Aorta (tissue), 5 donors: ENCODE measurements around the gene FAM200C. TPM values are rescaled to one million over a fixed set of nuclear protein-coding genes. Genes with fewer than 3 reads are reported as not detected.

ENCODE experiments used
- ATAC-seq: fragments of 200-7000 bp; cut with Tn5 transposase; one replicate; pipeline ENCODE4 v1.9.1; 2022; ENCODE audit warnings: moderate library complexity; ENCODE audit not compliant: low FRiP score
- DNase-seq, 2 donors: peaks; one replicate each; pipeline ENCODE4 v3.0.0-alpha.2; 2020
- H3K27ac ChIP-seq, 2 donors: one replicate each; pipeline ENCODE4 v1.5.1; 2013; ENCODE audit warnings: low read length in 2 of 2, mild to moderate bottlenecking in 2 of 2, moderate library complexity in 2 of 2, control low read depth in 1 of 2, inconsistent platforms in 1 of 2, low read depth in 1 of 2
- H3K27me3 ChIP-seq, 2 donors: one replicate each; pipeline ENCODE4 v1.6.1; 2013; ENCODE audit warnings: control low read depth in 1 of 2, low read length in 1 of 2, mild to moderate bottlenecking in 1 of 2, moderate library complexity in 1 of 2; ENCODE audit not compliant: insufficient read depth in 2 of 2, control insufficient read depth in 1 of 2
- H3K36me3 ChIP-seq, 2 donors: one replicate each; pipeline ENCODE4 v1.6.1; 2013; ENCODE audit warnings: control low read depth in 1 of 2, low read length in 1 of 2, mild to moderate bottlenecking in 1 of 2; ENCODE audit not compliant: insufficient read depth in 2 of 2, control insufficient read depth in 1 of 2
- H3K4me1 ChIP-seq, 2 donors: one replicate each; pipeline ENCODE4 v1.6.1; 2013; ENCODE audit warnings: low read length in 2 of 2, control low read depth in 1 of 2, mild to moderate bottlenecking in 1 of 2, moderate library complexity in 1 of 2; ENCODE audit not compliant: insufficient read depth in 2 of 2, control insufficient read depth in 1 of 2
- H3K4me3 ChIP-seq, 2 donors: one replicate each; pipeline ENCODE4 v1.5.1; 2013; ENCODE audit warnings: low read length in 2 of 2, control low read depth in 1 of 2, mild to moderate bottlenecking in 1 of 2
- H3K9me3 ChIP-seq: one replicate; pipeline ENCODE4 v1.6.1; 2013; ENCODE audit warnings: mild to moderate bottlenecking, low read length; ENCODE audit not compliant: control insufficient read depth
- WGBS, 2 donors: extraction: QIAGEN DNeasy Blood & Tissue Kit; methylation state at CpG; one replicate each; pipeline ENCODE4 v1.1.7; 2013; 5-methylcytosine and 5-hydroxymethylcytosine counted together
- intact Hi-C, 2 donors: fragments of 100-400 bp; cut with DNase I; formaldehyde crosslinking; loops; one replicate each; pipeline versions ENCODE4 v1.14.2 to v1.15.0; 2022
- polyA plus RNA-seq, 2 donors: library from polyadenylated mRNA; stranded (reverse); fragments of 200-250 nt; gene quantifications; one replicate each; pipeline ENCODE4 v1.2.3, GENCODE V29; 2013
- total RNA-seq, 2 donors: library from RNA; stranded (reverse); fragmentation: NEBNext Ultra II Directional; extraction: Animal tissue kit (Norgen Biotek cat#: 25700); gene quantifications; one replicate each; pipeline ENCODE4 v1.2.1, GENCODE V29; 2021
- donor health status: healthy with polysubstance abuse.
- donor health status: Bipolar disorder and iron deficiency.
- donor health status: DM: no; HTN: no; CAD: no.
- donor health status: DM: no; HTN: no; CAD: no.
- donor health status: DM: yes; HTN: yes; CAD: no.

The FAM200C gene
- total and polyA plus RNA-seq, 4 donors: 3.5 to 8.2 (median 5.7) TPM

DNA sequence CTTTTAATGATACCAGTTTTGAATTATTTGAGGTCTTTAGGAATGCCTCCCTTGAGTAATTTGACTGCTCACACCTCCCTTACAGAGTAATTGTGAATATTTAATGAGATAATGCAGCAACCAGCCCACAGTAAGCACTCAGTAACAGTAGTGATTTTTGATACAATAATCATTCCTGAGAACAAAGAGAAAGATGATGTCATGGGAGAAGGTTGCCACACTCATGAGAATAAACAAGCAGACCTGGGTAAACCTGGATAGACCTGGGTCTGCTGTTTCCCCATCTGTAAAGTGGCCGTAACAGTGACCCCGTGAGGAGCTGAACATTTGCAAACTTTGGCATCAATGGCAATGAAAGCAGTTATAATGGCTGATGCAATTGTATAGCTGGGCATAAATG lies 33.6 kb downstream of the FAM200C start:
- no peak overlapping the region for H3K4me3 ChIP-seq
- WGBS, 2 donors: 77 to 93% methylated on average over 2 of the region's 2 CpGs

DNA sequence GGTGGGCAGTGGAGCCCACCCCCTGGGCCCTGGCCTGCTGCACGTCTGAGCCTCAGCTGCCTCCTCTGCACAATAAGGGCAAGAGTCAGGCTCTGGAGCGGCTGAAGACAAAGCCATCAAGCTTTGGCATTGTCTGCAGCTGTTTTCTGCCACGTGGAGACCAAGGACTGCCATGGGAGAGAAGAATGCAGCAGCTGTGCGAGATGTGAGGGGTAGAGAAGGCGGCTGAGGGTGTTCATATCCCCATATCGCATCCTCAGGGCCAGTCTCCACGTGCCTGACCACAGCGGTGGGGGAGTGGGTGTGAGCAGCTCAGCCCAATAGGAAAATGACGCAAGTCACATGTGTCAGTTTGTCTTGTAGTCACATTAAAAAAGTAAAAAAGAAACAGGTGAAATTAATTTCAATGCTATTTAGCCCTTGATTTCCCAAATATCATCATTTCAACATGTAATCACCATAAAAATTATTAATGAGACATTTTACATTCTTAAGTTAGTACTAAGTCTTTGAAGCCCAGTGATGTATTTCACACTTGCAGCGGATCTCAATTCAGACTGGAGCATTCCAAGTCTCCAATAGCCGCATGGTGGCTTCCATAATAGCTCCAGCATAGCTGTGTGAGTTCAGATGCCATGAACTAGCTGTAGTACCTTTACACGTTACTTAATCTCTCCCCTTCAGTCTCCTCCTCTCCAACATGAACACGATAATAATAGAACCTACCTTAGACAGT lies 36.0 kb downstream of the FAM200C start:
- no peak for DNase-seq
- intact Hi-C loops: loop anchor here in 1 of 2 donors (5.0 kb wide), 1 partner anchor 33 kb away; no protein-coding TSS in a partner anchor
- no peak for ATAC-seq
- no peaks in the 10 kb centered on the region for H3K9me3 ChIP-seq
- WGBS, 2 donors: 47 to 58% methylated on average over 13 of the region's 13 CpGs
- no peaks in the 10 kb centered on the region for H3K36me3 ChIP-seq
- peaks cover 0 to 10% of the 10 kb centered on the region in 2 donors for H3K4me1 ChIP-seq
- H3K27me3 ChIP-seq: no peaks in the 10 kb centered on the region
- H3K27ac ChIP-seq: peak overlapping the region in 1 of 2 donors; percentile 6
- H3K4me3 ChIP-seq: no peak overlapping the region

More for the DNA sequence above, 33.6 kb downstream of the FAM200C start:
- Histone ChIP-seq H3K36me3 (no peaks in the 10 kb centered on the region), H3K4me1 (no peaks in the 10 kb centered on the region), H3K9me3 (no peaks in the 10 kb centered on the region), H3K27me3 (no peaks in the 10 kb centered on the region), H3K27ac (no peak overlapping the region)
- ATAC-seq: no peak
- intact Hi-C loops: no loop called here
- DNase-seq: no peak

DNA sequence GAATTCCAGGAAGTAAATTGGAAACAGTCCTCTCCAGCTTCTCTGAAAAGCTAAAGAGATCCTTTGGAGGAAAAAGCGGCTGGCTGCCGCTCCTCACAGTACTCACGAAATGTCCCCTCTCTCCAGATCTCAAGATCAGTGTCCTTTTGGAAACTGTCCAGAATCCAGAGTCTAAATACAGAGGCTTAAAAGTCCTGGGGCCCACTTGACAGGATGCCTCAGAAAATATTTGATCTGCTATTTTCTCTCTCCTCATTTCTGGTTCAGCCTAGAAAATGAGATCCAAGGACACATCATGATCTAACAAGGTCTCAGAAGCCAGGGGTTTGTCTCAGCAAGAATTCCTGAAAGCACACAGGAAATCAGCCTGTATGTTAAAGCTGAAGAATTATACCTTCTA lies 36.6 kb downstream of the FAM200C start:
- Histone ChIP-seq H3K9me3 (no peaks in the 10 kb centered on the region), H3K27me3 (no peaks in the 10 kb centered on the region), H3K4me3 (no peak overlapping the region), H3K27ac (peak overlapping the region; percentile 6 to 73), H3K36me3 (no peaks in the 10 kb centered on the region), H3K4me1 (peaks cover 1 to 10% of the 10 kb centered on the region in 2 donors)
- ATAC-seq (no peak), DNase-seq (no peak)
- WGBS, 2 donors: 9 to 17% methylated on average over 3 of the region's 3 CpGs
- intact Hi-C loops: loop anchor here in 1 of 2 donors (5.0 kb wide), 1 partner anchor 34 kb away; no protein-coding TSS in a partner anchor

DNA sequence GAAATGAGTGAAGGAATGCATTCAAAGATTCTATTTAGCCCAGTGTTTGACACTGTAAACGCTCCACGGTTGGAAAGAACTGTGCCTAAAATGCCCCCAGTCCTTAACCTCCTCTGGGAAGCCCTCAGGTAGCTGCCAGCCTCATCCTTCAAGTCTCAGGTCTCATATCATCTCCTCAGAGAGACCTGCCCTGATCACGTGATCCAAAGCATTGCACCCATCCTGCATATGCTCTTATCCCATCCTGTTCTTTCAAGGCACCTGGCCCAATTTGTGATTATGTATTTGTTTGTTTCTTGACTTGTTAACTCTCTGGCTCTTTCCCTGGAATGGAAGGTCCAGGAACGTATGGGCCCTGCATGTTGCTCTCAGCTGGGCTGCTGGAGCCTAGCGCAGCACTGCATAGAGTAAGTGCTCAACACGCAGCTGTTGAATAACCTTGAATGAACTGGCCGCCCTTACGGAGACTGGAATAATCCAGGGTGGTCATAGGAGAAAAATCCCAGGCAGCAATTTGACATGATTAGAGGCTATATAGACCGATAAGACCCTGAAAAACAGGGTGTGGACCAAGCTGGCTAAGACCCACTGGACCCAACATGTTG lies 38.1 kb downstream of the FAM200C start:
- ATAC-seq (no peak), DNase-seq (no peak)
- peak overlapping the region in 1 of 2 donors; percentile 36 for H3K27ac ChIP-seq
- H3K27me3 ChIP-seq: no peaks in the 10 kb centered on the region
- H3K4me3 ChIP-seq: no peak overlapping the region
- intact Hi-C loops: loop anchor here in 1 of 2 donors (5.0 kb wide), 1 partner anchor 36 kb away; no protein-coding TSS in a partner anchor
- H3K9me3 ChIP-seq: no peaks in the 10 kb centered on the region
- H3K36me3 ChIP-seq: no peaks in the 10 kb centered on the region
- 76 to 80% methylated on average over 9 of the region's 9 CpGs for WGBS, 2 donors
- H3K4me1 ChIP-seq: peaks cover 1 to 10% of the 10 kb centered on the region in 2 donors

DNA sequence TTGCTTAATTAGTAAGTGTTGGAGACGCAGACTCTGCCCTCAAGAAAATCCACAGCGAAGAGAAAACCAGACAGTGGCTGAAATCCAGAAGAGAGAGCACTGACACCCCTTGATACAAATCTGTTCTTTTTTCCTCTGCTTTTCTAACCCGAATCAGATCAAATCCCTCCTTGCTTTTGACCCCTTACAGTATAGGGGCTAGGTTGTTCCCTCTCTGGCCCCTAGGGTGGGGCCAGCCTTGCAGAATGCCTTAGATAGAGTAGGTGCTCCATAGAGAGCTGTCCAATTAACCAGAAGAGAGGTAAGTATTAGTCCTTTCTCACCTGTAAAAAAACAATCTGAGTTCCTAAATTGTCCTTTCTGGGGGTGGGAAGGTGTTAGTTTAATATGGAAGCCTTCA lies 39.5 kb downstream of the FAM200C start:
- H3K36me3 ChIP-seq: no peaks in the 10 kb centered on the region
- H3K4me1 ChIP-seq: peaks cover 1 to 10% of the 10 kb centered on the region in 2 donors
- no peaks in the 10 kb centered on the region for H3K27me3 ChIP-seq
- ATAC-seq: no peak
- 7 to 12% methylated on average over 3 of the region's 3 CpGs for WGBS, 2 donors
- H3K27ac ChIP-seq: peak overlapping the region; percentile 7 to 10
- H3K9me3 ChIP-seq: no peaks in the 10 kb centered on the region
- no peak overlapping the region for H3K4me3 ChIP-seq
- intact Hi-C loops: loop anchor here in 1 of 2 donors (5.0 kb wide), 1 partner anchor 37 kb away; no protein-coding TSS in a partner anchor
- no peak for DNase-seq

DNA sequence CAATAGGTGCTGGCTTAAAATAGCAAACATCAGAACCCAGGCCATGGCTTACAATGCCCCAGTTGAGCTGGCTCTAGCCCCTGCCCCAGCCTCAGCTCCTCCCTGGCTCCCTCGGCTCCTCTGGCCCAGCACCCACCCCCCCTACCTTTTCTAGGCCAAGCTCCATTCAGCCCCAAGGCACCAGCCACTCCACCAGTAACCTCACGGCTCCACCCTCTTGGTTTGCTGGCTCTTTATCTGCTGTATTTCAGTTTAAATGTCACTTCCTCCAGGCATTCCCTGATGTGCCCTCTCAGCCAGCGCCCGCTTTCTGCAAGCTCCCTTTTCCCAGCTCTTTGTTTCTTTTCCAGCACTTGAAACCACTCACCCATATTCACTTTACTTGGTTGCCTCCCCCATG lies 40.0 kb downstream of the FAM200C start:
- no peak for ATAC-seq
- peaks cover 1 to 10% of the 10 kb centered on the region in 2 donors for H3K4me1 ChIP-seq
- H3K4me3 ChIP-seq: no peak overlapping the region
- 0 to 8% methylated on average over 4 of the region's 4 CpGs for WGBS, 2 donors
- peak overlapping the region; percentile 10 to 31 for H3K27ac ChIP-seq
- intact Hi-C loops: loop anchor here (5.0 to 10.0 kb wide), 2 partner anchors 37 to 245 kb away; partner anchors contain the start of gene PWWP2A (in 1 of the 2)
- H3K36me3 ChIP-seq: no peaks in the 10 kb centered on the region
- no peaks in the 10 kb centered on the region for H3K27me3 ChIP-seq
- DNase-seq: no peak
- no peaks in the 10 kb centered on the region for H3K9me3 ChIP-seq

DNA sequence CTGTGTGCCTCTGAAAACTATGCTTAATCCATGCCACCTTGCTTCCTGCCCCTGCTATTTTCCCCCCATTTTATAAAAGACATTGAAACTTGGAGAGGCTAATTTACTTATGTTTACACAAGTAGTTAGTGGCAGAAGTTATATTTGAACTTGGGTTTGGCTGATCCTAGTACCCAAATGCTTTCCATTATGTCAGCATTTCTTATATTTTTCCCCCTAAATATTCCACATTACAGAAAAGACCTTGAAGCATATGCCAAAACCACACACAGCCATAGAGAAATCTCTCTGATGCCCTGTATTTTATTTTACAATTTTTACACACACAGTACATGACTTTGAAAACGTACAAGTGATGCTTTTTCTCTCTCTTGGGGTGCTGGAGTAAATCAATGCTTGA lies 40.6 kb downstream of the FAM200C start:
- Histone ChIP-seq H3K4me1 (peaks cover 1 to 10% of the 10 kb centered on the region in 2 donors), H3K27ac (peak overlapping the region; percentile 10 to 31), H3K36me3 (no peaks in the 10 kb centered on the region), H3K27me3 (no peaks in the 10 kb centered on the region), H3K9me3 (no peaks in the 10 kb centered on the region), H3K4me3 (no peak overlapping the region)
- WGBS, 2 donors: 0 to 6% methylated on average over 1 of the region's 1 CpG
- no peak for DNase-seq
- intact Hi-C loops: loop anchor here in 1 of 2 donors (10.0 kb wide), 1 partner anchor 244 kb away; the partner anchor contains the start of gene PWWP2A
- no peak for ATAC-seq

DNA sequence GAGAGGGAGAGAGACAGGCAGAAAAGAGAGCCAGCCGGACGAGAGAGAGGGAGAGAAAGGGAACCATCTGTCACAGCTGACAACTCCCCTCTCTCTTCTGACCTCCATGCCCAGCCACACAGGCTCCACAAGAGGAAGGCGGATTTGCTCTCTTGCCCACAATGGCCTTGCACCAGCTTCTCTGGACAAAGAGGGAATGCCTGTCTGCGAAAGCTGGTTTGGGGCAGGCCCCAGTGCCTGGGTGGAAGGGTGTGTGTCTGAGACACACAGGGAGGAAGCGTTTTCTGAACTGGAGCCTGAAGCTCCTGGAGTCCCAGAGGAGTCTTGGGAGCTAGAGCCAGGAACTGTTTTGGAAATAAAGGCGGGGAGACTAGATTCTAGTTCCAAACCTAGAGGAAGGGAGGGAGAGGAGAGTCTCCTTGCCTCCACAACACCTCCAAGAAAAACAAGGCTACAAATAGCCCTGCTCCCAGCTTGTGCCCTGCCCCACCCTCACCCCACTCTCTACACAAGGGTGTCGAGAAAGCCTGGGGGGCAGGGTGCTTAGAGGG lies 41.9 kb downstream of the FAM200C start:
- Histone ChIP-seq H3K9me3 (no peaks in the 10 kb centered on the region), H3K27ac (peak overlapping the region; percentile 23 to 98), H3K4me1 (peaks cover 1 to 10% of the 10 kb centered on the region in 2 donors), H3K27me3 (no peaks in the 10 kb centered on the region), H3K4me3 (no peak overlapping the region), H3K36me3 (no peaks in the 10 kb centered on the region)
- DNase-seq: peak in 1 of 2 donors; percentile 71
- WGBS, 2 donors: 4 to 6% methylated on average over 6 to 7 of the region's 7 CpGs
- ATAC-seq: peak; percentile 83
- intact Hi-C loops: loop anchor here in 1 of 2 donors (10.0 kb wide), 1 partner anchor 243 kb away; the partner anchor contains the start of gene PWWP2A
